D721Med (cell line): ENCODE data around the gene SERPINA3.

Experiments
- DNase-seq: peaks from one replicate; pipeline ENCODE4 v3.0.0; 2011; ENCODE audit warnings: low spot score; ENCODE audit not compliant: insufficient read length
- FAIRE-seq: peaks from 2 replicates; lab custom pipeline; 2011; peaks lifted over from hg19 to GRCh38; lab: Jason Lieb, UNC
- TF ChIP-seq, protein P1 (sequence below): IDR thresholded peaks from 2 replicates; pipeline ENCODE4 v1.5.1; 2012; ENCODE audit warnings: mild to moderate bottlenecking, control low read depth; ENCODE audit not compliant: insufficient read depth; ENCODE audit errors: missing control alignments

Gene SERPINA3

GRCh38 chr14:94649543-94650443 lies 37.6 kb downstream of the SERPINA3 start:
- no peak for DNase-seq
- TF ChIP-seq, protein P1, sequence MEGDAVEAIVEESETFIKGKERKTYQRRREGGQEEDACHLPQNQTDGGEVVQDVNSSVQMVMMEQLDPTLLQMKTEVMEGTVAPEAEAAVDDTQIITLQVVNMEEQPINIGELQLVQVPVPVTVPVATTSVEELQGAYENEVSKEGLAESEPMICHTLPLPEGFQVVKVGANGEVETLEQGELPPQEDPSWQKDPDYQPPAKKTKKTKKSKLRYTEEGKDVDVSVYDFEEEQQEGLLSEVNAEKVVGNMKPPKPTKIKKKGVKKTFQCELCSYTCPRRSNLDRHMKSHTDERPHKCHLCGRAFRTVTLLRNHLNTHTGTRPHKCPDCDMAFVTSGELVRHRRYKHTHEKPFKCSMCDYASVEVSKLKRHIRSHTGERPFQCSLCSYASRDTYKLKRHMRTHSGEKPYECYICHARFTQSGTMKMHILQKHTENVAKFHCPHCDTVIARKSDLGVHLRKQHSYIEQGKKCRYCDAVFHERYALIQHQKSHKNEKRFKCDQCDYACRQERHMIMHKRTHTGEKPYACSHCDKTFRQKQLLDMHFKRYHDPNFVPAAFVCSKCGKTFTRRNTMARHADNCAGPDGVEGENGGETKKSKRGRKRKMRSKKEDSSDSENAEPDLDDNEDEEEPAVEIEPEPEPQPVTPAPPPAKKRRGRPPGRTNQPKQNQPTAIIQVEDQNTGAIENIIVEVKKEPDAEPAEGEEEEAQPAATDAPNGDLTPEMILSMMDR: no peak
- no peak for FAIRE-seq

- TF ChIP-seq, protein P1: no peak
- FAIRE-seq: no peak
- DNase-seq: no peak
Observed at GRCh38 chr14:94650444-94650775, 38.2 kb downstream of the SERPINA3 start.

- FAIRE-seq: no peak
- TF ChIP-seq, protein P1: no peak
- no peak for DNase-seq
Observed at GRCh38 chr14:94650806-94651805, 38.9 kb downstream of the SERPINA3 start.

GRCh38 chr14:94653321-94653720 lies 41.1 kb downstream of the SERPINA3 start:
- FAIRE-seq (no peak), DNase-seq (no peak)
- TF ChIP-seq, protein P1: no peak

DNA sequence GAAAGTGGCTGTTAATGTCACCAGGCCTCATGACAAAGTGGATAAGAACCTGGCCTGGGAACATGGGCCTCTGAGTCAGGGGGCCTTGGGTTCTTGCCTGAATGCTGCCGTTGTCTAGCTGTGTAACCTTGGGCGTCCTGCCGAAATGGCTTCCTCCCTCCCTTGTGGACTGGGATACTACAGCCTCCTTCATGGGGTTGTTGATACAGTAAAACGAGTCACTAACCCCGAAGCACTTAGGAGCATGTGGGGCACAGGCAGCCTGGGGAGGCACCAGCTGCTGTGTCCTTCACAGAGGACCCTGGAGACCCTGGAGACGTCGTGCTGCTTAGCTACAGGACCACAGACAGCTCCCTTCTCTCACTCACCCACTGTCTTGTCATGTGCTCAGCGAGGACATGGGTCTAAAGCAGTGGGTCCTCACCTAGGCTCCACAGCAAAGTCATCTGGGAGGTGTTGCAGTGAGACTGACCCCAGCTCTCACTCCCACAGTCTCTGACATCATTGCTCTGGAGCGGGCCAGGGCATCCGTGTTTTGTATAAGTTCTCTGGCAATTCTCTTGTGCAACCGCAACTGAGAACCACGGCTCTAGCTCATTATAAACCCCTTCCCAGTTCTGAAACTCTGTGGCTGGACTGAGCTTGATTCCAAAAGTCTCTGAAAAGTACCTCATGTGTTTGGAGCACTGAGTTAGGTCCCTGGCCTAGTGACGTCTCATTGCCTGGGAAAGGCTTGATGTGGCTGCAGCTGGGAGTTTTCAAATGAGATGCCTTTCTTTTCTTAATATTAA lies 42.1 kb downstream of the SERPINA3 start:
- DNase-seq (no peak), FAIRE-seq (no peak)
- TF ChIP-seq, protein P1: no peak

GRCh38 chr14:94655169-94655710 lies 43.0 kb downstream of the SERPINA3 start:
- DNase-seq: no peak
- TF ChIP-seq, protein P1: no peak
- FAIRE-seq: no peak
